Iris pigment epithelial cell (primary cell): ENCODE measurements around the gene MRPL34.

ENCODE experiments used
- DNase-seq: peaks from one replicate; pipeline ENCODE4 v3.0.0-alpha.2; 2011; ENCODE audit warnings: low read depth

The MRPL34 gene

DNA sequence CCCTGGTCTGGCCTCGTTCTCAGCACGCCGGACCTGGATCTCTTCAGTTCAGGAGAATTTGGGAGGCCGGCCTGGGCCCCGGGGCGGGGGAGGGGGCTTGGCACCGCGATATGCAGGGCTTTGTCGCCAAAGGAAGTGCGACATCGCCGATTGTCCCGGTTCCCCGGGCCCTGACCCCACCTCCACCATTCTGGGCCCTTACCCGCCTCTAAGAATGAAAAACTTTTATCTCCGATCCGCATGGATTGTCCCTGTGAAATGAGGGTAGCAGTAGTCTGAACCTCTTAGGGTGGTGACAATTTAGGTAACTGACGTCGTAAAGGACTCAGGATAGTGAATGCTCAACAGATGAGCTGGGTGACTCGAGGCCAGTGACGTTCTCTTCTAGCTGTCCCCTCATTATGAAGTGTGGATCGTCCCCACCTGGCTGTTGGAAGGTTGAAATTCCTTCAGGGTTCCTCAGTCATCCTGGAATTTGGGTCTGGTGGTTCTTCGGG is 4.3 kb downstream of the MRPL34 start:
- DNase-seq = no peak

DNA sequence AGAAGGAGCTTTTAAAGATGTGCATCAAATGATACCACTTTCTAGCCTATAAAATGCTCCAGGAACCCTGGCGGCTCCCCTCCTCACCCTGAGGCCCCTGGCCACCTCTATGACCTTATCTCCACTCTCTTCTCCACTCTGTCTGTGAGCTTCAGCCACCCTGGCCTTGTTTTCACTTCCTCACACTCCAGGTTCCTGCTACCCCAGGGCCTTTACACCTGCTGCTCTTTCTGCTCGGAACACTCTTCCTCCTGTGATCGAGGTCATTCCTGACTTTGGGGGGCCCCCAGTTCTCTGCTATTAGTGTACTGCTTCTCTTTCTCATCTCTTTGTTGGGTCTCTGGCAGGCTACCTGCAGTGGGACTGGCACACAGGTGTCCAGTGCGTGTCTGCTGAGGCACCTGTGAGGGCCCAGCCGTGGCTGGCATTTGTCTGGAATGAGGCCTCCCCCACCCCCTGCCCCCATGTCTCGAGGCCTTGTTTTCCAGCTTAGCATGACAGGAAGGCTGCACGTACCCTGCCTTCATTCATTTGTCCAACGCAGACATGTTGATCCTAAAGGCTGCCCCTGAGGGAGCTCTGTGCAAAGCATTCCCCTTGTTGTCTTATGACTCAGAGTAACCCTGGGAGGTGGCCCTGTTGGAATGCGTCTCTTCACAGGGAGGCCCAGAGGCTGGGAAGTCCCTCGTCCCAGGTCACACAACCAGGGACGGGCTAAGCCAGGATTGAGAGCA is 6.0 kb downstream of the MRPL34 start:
- peak; percentile 90 for DNase-seq

DNA sequence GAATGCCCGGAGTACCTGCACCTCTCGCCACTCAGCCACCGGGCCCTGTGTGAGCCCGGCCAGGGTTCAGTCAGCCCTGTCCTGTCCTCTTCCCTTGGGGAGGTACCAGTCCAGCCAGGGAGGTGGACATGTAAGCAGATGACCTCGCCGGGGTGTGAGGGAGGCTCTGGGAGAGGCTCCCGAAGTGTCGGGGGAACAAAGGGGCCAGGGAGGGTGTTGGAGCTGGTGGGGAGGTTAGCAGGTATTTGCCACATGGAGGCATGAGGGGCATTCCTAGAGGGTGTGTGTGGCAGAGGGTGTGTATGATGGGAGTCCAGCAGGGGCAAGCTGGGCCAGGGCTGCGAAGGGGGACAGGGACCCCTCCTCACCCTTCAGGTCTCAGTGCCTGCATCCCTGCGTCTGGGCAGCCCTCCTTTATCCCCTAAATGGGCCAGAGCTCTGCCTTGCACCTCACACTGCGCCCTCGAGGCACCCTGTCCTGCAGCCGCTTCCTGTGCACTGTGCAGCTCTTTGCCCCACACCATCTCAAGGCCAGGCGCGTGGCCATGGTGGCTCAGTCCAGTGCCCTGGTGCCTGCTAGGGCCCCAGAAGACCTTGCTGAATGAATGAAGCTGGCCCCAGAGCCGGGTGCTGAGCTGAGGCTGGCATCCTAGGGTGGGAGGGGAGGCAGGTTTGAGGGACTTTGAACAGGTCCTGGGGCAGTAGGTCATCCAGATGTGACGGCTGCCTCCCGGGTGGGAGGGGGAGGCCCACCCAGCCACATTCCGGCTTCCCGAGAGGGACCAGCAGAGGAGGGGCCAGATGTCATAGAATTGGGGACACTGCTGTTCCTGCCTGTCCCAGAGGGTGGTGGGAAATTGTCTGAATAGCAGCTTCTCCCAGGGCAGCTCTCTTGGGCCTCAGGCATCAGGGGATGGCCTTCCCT is 6.8 kb downstream of the MRPL34 start:
- DNase-seq = no peak

DNA sequence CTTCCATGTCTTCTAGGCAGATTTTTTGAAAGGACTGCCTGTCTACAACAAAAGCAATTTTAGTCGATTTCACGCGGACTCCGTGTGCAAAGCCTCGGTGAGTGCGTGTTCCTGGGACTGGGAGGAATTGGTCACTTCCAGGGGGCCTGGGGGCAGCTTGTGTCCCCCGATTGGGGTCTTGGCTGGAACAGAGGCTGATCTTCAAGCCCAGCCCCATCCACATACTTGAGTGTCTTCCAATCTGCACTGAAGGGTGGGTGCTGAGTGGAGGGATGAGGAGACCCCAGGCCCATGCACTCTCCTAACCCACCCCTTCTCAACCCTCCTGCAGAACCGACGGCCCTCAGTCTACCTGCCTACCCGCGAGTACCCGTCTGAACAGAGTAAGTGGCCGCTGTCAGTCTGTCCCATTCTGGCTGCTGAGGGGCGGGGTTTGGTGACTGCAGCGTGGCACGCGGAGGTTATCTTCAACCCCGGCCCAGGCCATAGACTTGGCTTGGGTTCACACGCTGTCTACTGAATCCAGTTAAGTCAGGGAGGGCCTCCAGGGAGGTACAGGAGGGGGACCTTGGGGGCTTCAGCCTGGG is 8.4 kb downstream of the MRPL34 start:
- DNase-seq = no peak

DNA sequence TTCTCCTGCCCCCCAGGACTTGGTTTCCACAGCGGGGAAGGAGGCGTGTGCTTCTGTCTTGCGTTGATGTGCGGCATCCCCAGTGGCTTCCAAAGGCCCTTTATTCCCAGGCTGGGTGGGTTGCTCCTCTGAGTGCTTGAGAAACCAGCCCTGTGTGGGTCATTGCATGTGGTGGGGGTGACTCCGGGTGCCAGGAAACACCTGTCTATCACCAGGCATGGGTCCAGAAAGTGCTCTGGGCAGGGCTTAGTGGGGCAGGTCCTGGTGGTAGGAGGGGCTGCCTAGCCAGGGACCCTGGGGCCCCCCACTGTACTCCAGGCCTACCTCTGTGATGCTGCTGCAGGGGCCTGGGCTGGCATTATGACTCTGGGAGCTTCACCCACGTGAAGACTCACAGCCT is 13.3 kb downstream of the MRPL34 start:
- DNase-seq = no peak

DNA sequence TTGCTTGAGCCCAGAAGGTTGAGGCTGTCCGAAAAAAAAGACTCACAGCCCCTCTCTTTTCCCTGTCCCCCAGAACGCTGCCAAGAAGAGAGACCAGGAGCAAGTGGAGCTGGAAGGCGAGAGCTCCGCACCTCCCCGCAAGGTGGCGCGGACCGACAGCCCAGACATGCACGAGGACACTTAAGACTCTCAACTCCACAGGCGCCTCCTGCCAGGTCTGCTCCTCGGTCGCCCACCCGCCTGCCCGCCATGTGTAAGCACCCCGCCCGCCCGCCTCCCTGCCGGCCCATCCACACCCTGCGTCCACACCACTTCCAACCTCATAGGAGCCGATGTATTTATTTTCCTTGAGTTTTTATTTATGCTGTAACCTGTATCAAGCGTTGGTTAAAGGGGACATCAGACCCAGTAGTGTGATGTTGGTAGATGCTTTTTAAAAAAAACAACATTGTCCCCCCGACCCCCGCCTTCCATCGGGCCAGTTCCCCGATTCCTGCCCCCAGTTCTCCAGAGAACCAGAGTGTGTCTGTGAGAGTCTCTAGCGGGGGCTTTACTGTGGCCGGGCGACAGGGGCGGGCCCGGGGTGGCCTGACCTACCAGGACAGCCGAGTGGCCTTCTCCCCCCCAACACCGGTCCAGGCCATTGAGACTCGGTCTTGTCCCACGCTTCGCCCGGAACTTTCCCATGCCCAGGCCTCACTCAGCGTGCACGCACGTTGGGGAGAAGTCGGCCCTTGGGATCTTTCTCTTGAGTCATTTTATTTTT is 14.0 kb downstream of the MRPL34 start:
- DNase-seq = no peak

DNA sequence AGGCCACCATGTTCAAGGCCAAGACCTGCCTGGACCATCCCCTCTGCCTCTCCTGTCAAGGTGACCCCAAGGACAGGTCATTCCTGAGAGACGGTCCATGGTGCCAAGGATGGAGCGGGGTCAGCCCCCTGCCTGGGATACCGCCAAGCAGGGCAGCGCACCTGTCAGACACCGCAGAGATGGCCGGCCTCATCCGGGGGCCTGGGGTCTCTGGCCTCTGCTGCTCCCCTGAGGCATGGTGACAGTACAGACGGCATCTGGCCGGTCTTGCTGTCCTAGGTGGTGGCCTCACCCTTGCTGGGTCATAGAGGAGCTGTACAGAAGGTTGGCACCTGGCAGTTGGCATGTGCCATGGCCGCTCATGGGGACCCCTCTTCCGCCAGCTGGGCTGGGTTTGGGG is 14.8 kb downstream of the MRPL34 start:
- DNase-seq = no peak

DNA sequence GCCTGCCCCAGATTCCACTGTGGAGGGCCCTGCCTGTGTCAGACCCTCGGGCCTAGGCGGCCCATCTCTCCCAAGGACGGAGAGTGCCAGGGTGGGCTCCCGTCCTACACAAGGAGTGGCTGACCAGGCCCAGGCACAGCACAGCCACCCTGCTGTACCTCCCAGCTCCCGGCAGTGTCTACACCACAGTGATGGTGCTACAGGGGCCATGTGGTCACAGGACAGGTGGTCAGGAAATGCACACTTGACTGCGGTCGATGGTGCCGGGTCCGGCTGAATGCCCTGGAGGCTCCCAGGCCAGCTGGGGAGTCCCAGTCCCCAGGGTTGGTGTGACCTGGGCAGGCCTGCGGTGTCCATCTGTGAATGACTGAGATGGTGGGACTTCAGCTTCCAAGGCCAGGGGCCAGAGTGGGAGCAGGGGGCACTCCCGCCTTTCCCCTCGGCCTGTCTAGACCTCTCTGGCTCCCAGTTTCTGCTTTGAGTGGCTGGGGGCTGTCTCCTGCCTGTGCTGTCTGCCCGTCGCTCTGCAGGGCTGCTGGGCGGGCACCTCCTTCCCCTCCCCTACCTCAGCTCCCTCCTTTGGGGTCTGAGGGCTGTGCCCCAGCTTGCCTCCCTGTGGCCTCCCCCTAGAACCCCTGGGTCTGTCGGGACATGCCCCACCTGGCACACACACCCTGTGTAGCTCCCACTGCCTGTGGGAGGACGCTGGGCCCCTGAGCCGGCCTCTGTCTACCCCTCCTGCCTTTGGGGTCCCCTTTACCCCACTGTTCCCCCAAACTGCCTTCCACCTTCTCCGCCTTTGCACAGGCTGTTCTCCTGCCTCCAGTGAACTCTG is 16.2 kb downstream of the MRPL34 start:
- DNase-seq = no peak

DNA sequence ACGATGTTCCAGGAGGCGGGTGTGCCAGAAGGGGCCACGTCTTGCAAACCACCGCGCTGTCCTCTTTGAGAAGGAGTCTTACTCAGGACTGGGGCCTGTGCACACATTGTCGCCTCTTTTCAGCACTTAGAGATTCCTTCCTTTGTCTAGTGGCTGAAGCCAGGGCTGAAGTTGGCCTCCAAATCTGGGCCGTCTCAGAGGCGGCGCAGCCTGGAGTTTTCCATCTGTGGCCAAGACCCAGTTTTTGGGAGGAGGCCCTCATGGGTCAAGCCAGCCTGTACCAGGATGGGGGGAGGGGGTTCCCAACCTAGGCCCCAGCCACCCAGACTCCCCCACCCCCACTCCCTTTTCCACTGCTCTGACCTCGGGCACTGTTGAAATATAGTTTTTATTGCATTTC is 17.2 kb downstream of the MRPL34 start:
- DNase-seq = no peak

DNA sequence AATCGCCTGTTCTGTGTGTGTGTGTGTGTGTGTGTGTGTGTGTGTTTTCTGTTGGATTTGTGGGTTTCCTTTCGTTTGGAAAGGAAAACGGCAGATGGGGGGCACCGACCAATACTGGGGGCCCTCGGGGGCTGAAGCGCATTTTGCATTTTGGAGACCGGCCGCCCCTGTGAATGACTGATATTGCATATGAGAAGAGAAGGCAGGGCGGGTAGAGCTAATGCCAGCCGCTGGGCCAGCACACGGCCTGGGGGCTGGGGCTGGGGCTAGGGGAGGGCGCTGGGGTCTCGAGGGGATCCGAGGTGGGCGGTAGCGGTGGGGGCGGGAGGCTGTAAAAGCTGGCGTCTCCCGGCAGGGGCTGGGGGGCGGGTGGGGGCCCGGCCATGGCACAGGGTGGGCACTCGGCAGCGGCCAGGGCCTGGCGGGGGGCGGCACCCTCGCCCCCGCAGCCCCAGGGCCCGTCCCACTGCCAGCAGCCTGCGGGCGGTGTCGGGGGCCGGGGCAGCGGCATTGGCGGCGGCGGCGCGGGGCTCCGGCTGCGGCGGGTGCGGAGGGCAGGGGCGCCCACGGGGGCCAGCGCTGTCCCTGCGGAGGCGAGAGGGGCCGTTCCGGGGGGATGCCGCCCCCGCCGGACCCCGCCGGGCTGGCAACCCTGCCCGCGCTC is 17.8 kb downstream of the MRPL34 start:
- DNase-seq = no peak

DNA sequence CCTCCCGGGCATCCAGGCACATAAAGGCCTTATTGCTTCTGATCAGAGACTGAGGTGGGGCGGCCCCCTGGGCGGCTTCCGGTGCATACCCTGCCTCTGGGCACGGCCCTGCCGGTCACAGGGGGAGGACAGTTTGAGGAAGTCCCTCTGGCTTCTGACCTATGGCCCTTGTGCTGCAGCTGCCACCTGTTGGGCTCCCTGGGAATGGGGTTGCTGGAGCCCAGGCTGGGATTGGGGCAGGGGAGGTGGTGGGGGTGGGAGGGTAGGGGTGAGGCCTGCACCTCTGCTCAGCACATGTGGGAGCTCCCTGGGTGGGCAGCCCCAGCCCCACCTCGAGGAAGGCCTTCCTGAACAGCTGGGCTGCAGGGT is 18.3 kb downstream of the MRPL34 start:
- DNase-seq = no peak

DNA sequence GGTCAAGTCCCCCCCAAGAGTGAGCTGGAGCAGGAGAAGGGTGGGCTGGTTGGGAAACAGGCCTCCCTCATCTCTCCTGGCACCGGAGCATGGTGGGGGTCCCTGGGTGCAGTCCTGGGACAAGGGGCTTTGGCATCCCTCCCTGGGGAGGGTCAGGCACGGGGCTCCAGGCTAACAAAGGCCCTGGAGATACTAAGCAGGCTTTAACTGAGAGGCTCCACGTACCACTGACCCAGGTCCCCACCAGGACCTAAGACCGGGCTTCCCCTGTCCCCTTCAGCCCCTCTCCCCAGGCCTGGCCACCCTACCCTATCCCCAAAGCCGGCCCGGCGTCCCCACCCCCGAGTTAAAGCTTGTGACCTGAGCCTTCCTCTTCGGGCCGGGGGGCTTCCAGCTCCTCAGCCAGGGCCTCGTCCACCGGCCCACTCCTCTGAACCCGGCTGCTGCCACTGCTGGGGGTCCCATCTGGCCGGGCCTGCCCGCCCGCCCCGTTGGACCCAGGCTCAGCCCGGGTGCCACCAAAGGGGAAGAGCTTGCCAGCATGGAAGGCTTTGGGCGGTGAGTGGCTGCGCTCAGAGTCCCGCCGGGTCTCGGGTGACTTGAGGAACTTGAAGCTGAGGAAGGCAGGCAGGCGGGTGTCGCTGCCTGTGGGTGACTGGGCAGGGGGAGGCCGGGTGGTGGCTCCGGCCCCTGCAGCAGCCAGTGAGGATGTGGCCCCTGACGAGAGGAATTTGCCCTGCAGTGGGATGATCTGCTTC is 18.9 kb downstream of the MRPL34 start:
- DNase-seq = no peak

DNA sequence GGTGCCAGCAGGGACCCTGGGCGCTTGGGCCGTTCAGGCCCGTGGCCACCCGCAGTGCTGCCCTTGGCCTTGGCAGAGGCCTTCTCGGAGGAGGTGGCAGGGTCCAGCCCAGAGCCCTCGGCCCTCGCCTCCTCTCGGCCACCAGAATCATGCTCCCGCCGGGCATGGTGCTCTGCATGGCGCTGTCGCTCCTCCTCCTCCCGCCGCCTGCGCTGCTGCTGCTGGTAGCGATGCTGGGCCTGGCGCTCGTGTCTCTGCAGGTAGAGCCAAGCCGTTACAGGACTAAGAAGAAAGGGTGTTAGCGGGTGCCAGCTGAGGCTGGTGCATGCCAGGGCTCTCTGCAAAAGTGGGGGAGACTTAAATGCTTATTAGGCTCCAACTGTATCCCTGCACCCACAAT is 19.5 kb downstream of the MRPL34 start:
- no peak for DNase-seq

DNA sequence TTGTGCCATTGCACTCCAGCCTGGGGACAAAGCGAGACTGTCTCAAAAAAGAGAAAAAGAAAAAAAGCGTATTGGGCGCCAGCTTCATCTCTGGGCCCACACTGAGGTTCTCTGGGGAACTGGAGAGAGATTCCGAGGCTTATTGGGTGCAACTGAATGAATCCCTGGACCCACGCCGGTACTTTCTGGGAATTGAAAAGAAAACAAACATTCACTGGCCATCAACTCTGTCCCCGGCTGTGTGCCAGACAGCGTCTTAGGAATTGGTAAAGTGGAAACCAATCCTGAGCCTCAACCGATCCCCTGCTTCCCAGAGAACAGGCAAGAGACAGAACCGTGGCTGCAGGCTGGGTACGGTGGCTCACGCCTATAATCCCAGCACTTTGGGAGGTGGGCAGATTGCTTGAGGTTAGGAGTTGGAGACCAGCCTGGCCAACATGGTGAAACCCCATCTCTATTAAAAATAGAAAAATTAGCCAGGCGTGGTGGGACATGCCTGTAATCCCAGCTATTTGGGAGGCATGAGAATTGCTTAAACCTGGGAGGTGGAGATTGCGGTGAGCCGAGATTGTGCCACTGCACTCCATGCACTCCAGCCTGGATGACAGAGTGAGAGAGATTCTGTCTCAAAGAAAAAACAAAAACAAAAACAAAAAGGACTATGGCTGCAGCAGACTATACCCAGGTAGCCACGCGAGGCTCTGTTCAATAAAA is 20.4 kb downstream of the MRPL34 start:
- DNase-seq = peak; percentile 44

DNA sequence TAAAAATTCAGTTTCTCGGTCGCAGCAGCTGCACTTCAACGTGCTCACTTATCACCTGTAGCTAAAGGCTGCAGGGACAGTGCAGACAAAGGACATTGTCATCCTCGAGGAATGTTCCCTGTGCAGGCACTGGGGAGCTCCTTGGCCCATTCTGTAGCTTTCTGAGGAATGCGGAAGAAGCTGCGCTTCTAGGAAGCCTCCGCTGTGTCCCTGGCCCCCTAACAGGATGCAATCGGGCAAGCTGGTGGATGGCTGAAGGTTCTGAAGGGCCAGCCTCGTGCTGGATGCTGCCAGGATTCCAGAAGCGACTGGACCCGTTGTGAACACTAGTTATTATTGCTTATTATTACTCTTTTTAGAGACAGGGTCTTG is 20.9 kb downstream of the MRPL34 start:
- DNase-seq = no peak

DNA sequence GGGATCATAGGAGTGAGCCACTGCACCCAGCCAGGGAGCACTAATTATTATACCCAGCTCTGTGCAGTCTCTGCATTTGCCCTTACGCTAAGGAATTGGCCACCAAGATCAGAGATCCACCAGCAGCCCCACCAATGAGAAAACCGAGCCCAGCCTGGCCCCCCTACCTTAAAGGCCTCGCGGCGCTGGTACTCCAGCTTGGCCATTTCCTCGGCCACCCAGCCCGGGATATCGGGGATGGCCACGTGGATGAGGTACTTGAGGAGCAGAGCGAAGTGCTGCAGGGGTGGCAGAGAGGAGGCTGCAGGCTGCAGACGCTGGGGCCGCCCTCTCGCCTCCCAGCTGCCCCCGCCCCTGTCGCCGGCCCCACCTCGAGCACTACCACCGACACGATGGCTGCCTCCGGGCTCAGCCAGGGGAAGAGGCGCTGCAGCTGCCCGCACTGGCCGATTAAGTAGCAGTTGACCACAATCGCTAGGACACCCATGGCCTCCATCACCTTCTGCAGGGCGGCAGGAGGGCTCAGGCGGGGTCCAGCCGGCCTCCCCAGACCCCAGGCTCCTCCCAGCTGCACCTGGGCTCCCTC is 21.5 kb downstream of the MRPL34 start:
- no peak for DNase-seq

DNA sequence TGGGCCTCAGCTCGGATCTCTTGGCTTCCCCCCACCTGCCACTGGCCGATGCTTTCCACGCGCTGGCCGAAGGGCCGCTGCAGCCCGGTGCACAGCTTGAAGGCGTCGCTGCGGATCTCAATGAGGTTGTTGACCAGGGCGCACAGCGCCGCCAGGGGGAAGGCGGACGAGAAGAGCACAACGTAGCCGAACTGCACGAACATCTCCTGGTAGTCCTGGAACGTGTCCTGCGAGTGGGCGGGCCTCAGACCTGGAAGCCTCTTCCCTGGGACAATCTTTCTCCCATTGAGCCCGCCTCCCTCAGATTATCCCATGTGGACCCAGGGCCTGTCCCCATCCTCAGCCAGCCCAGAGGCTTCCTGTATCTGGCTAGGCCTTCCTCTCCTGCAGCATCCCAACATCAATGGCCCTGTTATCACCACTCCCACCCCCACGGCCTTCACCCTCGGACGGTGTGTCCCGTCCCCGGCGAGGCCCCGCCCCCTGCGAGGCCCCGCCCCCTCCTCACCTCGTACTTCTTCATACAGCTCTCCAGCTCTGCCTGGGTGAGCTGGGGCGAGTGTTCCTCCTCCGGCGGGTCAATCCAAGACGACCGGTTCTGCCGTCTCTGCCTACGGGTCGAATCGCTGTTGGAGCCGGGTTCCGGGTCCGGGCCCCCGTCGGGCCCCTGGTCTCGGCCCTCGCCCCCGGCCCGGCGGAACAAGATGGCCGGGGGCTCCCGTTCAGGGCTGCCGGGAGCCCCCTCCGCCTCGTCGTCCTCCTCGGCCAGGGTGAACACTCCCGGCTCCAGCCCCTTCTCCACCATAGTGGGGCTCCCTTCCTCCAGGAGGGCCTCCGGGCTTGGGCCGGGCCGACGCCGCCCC is 22.2 kb downstream of the MRPL34 start:
- no peak for DNase-seq
